GM12878 (cell line): ENCODE data around the gene STIL. TPM values are rescaled to one million over a fixed set of nuclear protein-coding genes. Genes with fewer than 3 reads are reported as not detected.

Source experiments
- ATAC-seq: fragments of 200-7000 bp; cut with Tn5 transposase; 3 replicates; pipeline ENCODE4 v1.9.1; 2020; ENCODE audit warnings: mild to moderate bottlenecking, moderate library complexity
- BruUV-seq: library from RNA; stranded (reverse); fragments of 400-500 nt; replicated peaks from 2 replicates; lab custom pipeline; 2021; lab: Mats Ljungman, UMichigan
- CTCF ChIA-PET: fragments of 300-600 bp; sonication (Branson Sonifier 250); formaldehyde crosslinking; extraction: SDS; loops from one replicate; lab custom pipeline; 2021; ENCODE audit warnings: inconsistent platforms; lab: Yijun Ruan, JAX
- POLR2A ChIA-PET: fragments of 350-600 bp; formaldehyde crosslinking; extraction: SDS; loops from one replicate; lab custom pipeline; 2021; ENCODE audit warnings: inconsistent platforms; lab: Charles Lee
- RAD21 ChIA-PET: fragments of 300-600 bp; sonication (Branson Sonifier 250); formaldehyde crosslinking; loops from one replicate; lab custom pipeline; 2023; ENCODE audit warnings: antibody characterized with exemption; ENCODE audit not compliant: unreplicated experiment; lab: Charles Lee
- SMC1A ChIA-PET: fragments of 300-600 bp; sonication (Branson Sonifier 250); formaldehyde crosslinking; loops from one replicate; lab custom pipeline; 2023; ENCODE audit not compliant: unreplicated experiment, uncharacterized antibody; lab: Charles Lee
- DNase-seq: peaks from one replicate; pipeline ENCODE4 v3.0.0-alpha.2; 2011; ENCODE audit warnings: low read depth, low spot score
- FAIRE-seq: peaks from 3 replicates; lab custom pipeline; 2011; peaks lifted over from hg19 to GRCh38; lab: Jason Lieb, UNC
- H2AFZ ChIP-seq: 2 replicates; pipeline ENCODE4 v1.6.0; 2011; ENCODE audit warnings: low read depth, low read length, control low read depth; ENCODE audit not compliant: control insufficient read depth
- H3K27ac ChIP-seq: 2 replicates; pipeline ENCODE4 v1.5.1; 2011; ENCODE audit warnings: control low read depth; ENCODE audit not compliant: control insufficient read depth, insufficient read depth
- H3K27me3 ChIP-seq, 2 experiments: replicated peaks in 1 of 2; 2 replicates each; pipeline versions ENCODE4 v1.6.0 to v1.6.1; 2011; ENCODE audit warnings: low read length in 1 of 2; ENCODE audit not compliant: control insufficient read depth in 2 of 2, insufficient read depth in 2 of 2
- H3K36me3 ChIP-seq, 2 experiments: 2 replicates each; pipeline ENCODE4 v1.5.1; 2011; ENCODE audit warnings: low read length in 1 of 2; ENCODE audit not compliant: control insufficient read depth in 2 of 2, insufficient read depth in 2 of 2
- H3K4me1 ChIP-seq: 2 replicates; pipeline ENCODE4 v1.6.1; 2011; ENCODE audit warnings: mild to moderate bottlenecking, low read length, moderate library complexity, mixed read lengths; ENCODE audit not compliant: control insufficient read depth, insufficient read depth
- H3K4me2 ChIP-seq: 2 replicates; pipeline ENCODE4 v1.6.0; 2011; ENCODE audit warnings: control low read depth; ENCODE audit not compliant: control insufficient read depth, insufficient read depth
- H3K4me3 ChIP-seq: fragments of 200-600 bp; sonication (generic); 2 replicates; pipeline ENCODE4 v1.5.1; 2016
- H3K79me2 ChIP-seq: 2 replicates; pipeline ENCODE4 v1.6.0; 2011; ENCODE audit warnings: low read length; ENCODE audit not compliant: control insufficient read depth, insufficient read depth
- H3K9ac ChIP-seq: 2 replicates; pipeline ENCODE4 v1.8.0; 2011; ENCODE audit warnings: low read length, control low read depth, mixed read lengths; ENCODE audit not compliant: control insufficient read depth, insufficient read depth
- H3K9me3 ChIP-seq: replicated peaks from 3 replicates; pipeline ENCODE4 v1.5.1; 2011; ENCODE audit warnings: mild to moderate bottlenecking, low read length; ENCODE audit not compliant: control insufficient read depth, insufficient read depth
- H4K20me1 ChIP-seq: 2 replicates; pipeline ENCODE4 v1.6.0; 2011; ENCODE audit not compliant: control insufficient read depth, insufficient read depth
- BMI1 ChIP-seq: fragments of 450-650 bp; IDR thresholded peaks from 2 replicates; pipeline ENCODE4 v1.6.1; 2016; ENCODE audit warnings: mild to moderate bottlenecking, moderate library complexity, borderline replicate concordance
- CHD2 ChIP-seq: IDR thresholded peaks from 2 replicates; pipeline ENCODE4 v1.6.1; 2011; ENCODE audit warnings: low read depth, low read length, improper control_type of control experiment, borderline replicate concordance
- FOXK2 ChIP-seq: fragments of 450-650 bp; IDR thresholded peaks from 2 replicates; pipeline ENCODE4 v1.6.1; 2017; ENCODE audit warnings: mild to moderate bottlenecking, moderate library complexity
- HDAC2 ChIP-seq: fragments of 200-600 bp; sonication (generic); IDR thresholded peaks from 2 replicates; pipeline ENCODE4 v1.6.1; 2017
- HSF1 ChIP-seq: fragments of 150-350 bp; IDR thresholded peaks from 2 replicates; pipeline ENCODE4 v1.6.1; 2014; ENCODE audit warnings: mild to moderate bottlenecking, low read depth, low read length
- IRF4 ChIP-seq: IDR thresholded peaks from 2 replicates; pipeline ENCODE4 v1.6.1; 2011; ENCODE audit warnings: low read depth, low read length
- KLF5 ChIP-seq: fragments of 450-650 bp; IDR thresholded peaks from 2 replicates; pipeline ENCODE4 v1.6.1; 2014; ENCODE audit warnings: mild to moderate bottlenecking; ENCODE audit not compliant: partially characterized antibody
- NBN ChIP-seq: fragments of 450-650 bp; IDR thresholded peaks from 2 replicates; pipeline ENCODE4 v1.6.1; 2016
- NFYA ChIP-seq: IDR thresholded peaks from 2 replicates; pipeline ENCODE4 v1.6.1; 2011; ENCODE audit warnings: low read depth, mild to moderate bottlenecking, low read length, improper control_type of control experiment, borderline replicate concordance
- NFYB ChIP-seq: IDR thresholded peaks from 2 replicates; pipeline ENCODE4 v1.6.1; 2011; ENCODE audit warnings: low read depth, mild to moderate bottlenecking, low read length, improper control_type of control experiment, moderate library complexity; ENCODE audit not compliant: insufficient read depth
- NKRF ChIP-seq: fragments of 450-650 bp; conservative IDR thresholded peaks from 2 replicates; pipeline ENCODE4 v1.6.1; 2017; ENCODE audit warnings: mild to moderate bottlenecking, moderate library complexity
- NRF1 ChIP-seq: conservative IDR thresholded peaks from 2 replicates; pipeline ENCODE4 v1.6.1; 2011; ENCODE audit warnings: mild to moderate bottlenecking, low read depth, low read length, improper control_type of control experiment
- RUNX3 ChIP-seq: IDR thresholded peaks from 2 replicates; pipeline ENCODE4 v1.6.1; 2012; ENCODE audit warnings: low read length, inconsistent platforms
- TCF12 ChIP-seq: IDR thresholded peaks from 2 replicates; pipeline ENCODE4 v1.6.1; 2011; ENCODE audit warnings: low read depth, mild to moderate bottlenecking, low read length
- USF1 ChIP-seq: IDR thresholded peaks from 2 replicates; pipeline ENCODE4 v1.6.1; 2011; ENCODE audit warnings: borderline replicate concordance, low read depth, mild to moderate bottlenecking, moderate library complexity, mixed read lengths, low read length; ENCODE audit not compliant: insufficient read depth; ENCODE audit errors: extremely low read length
- YY1 ChIP-seq: IDR thresholded peaks from 2 replicates; pipeline ENCODE4 v1.6.1; 2011; ENCODE audit warnings: low read depth, mild to moderate bottlenecking, low read length
- ZNF207 ChIP-seq: fragments of 450-650 bp; IDR thresholded peaks from 2 replicates; pipeline ENCODE4 v1.6.1; 2014; ENCODE audit warnings: antibody characterized with exemption, mild to moderate bottlenecking, borderline replicate concordance
- ZNF622 ChIP-seq: fragments of 450-650 bp; IDR thresholded peaks from 2 replicates; pipeline ENCODE4 v1.6.1; 2017; ENCODE audit warnings: mild to moderate bottlenecking, inconsistent platforms
- ZZZ3 ChIP-seq: IDR thresholded peaks from 2 replicates; pipeline ENCODE4 v1.6.1; 2011; ENCODE audit warnings: low read depth; ENCODE audit not compliant: control insufficient read depth, insufficient read length
- WGBS: methylation state at CpG from one replicate; pipeline ENCODE4 v1.1.6; 2016; ENCODE audit warnings: low lambda C conversion rate; ENCODE audit not compliant: insufficient replicate concordance, insufficient coverage; ENCODE audit errors: missing lambda C conversion rate; 5-methylcytosine and 5-hydroxymethylcytosine counted together
- in situ Hi-C: fragments of 300-500 bp; cut with MboI; formaldehyde crosslinking; loops from 9 replicates; pipeline ENCODE4 v1.14.3; 2018; ENCODE audit warnings: mixed read lengths
- intact Hi-C: fragments of 100-400 bp; cut with micrococcal nuclease; formaldehyde crosslinking; loops from one replicate; pipeline ENCODE4 v1.14.2; 2022; ENCODE audit not compliant: unreplicated experiment
- polyA plus RNA-seq, 11 experiments: library from polyadenylated mRNA; depleted of rRNA in 4 of 11; unstranded in 6 of 11; stranded (reverse) in 5 of 11; fragments of >200 nt; fragmentation: Nextera tagmentation in 4 of 11; fragmentation: Illumina TruSeq in 1 of 11; extraction: Ambion mirVana in 4 of 11; extraction: Trizol in 1 of 11; gene quantifications; 1 replicate in 1 of 11; 2 replicates in 10 of 11; pipeline versions ENCODE4 v1.2.1 to v1.2.3, GENCODE V29; 2011 to 2016; ENCODE audit warnings: inconsistent platforms in 2 of 11, missing spikeins in 2 of 11, low read depth in 1 of 11
- total RNA-seq, 4 experiments: library from RNA; depleted of rRNA in 3 of 4; stranded (reverse); fragments of >200 nt in 3 of 4; fragmentation: Illumina TruSeq in 1 of 4; extraction: Trizol in 1 of 4; gene quantifications; 2 replicates each; pipeline versions ENCODE4 v1.2.1 to v1.2.3, GENCODE V29; 2013 to 2021

The STIL gene
- total and polyA plus RNA-seq, 10 of the 15 experiments (the other 5 are each of a cell fraction or from before 2014, with no cell fraction given), result 6.0 to 35.1 (median 26.5) TPM

GRCh38 chr1:47302472-47302871 is 11.5 kb downstream of the STIL start:
- H3K79me2 ChIP-seq, result peaks cover 2% of the 10 kb centered on the region
- DNase-seq (no peak), FAIRE-seq (no peak), ATAC-seq (no peak)
- SMC1A ChIA-PET, result no interaction called here
- no peak overlapping the region for H3K4me2 ChIP-seq
- no peak overlapping the region for H3K4me3 ChIP-seq
- H3K4me1 ChIP-seq, result no peaks in the 10 kb centered on the region
- TF ChIP-seq NBN (no peak), YY1 (no peak), RUNX3 (no peak), CHD2 (no peak), FOXK2 (no peak), USF1 (no peak), BMI1 (no peak), HDAC2 (no peak), NKRF (no peak), NFYA (no peak), NFYB (no peak), NRF1 (no peak), KLF5 (no peak), ZNF207 (no peak), ZZZ3 (no peak), ZNF622 (no peak), IRF4 (no peak), TCF12 (no peak), HSF1 (no peak)
- intact Hi-C loops, result no loop called here
- in situ Hi-C loops, result no loop called here
- no peaks in the 10 kb centered on the region for H3K27me3 ChIP-seq
- RAD21 ChIA-PET, result no interaction called here
- BruUV-seq, result no TSS peak
- no peak overlapping the region for H3K27ac ChIP-seq
- no peaks in the 10 kb centered on the region for H3K9me3 ChIP-seq
- POLR2A ChIA-PET, result no interaction called here
- no peak overlapping the region for H3K9ac ChIP-seq
- peaks cover 3 to 31% of the 10 kb centered on the region in 2 experiments; a peak in 3 of 4 replicates for H3K36me3 ChIP-seq
- no peak overlapping the region for H2AFZ ChIP-seq
- WGBS, result 98% methylated on average over 2 of the region's 2 CpGs
- CTCF ChIA-PET, result no interaction called here
- H4K20me1 ChIP-seq, result no peaks in the 10 kb centered on the region
